Caki2 (cell line): ENCODE data around the gene SOAT1. TPM values are rescaled to one million over a fixed set of nuclear protein-coding genes. Genes with fewer than 3 reads are reported as not detected.
"Not testable (repeated sequence)": the region's sequence is repeated elsewhere in the genome, so short reads cannot be mapped to it uniquely, and the experiment has no call there.

Experiments
- DNase-seq: peaks from one replicate; pipeline ENCODE4 v3.0.0-alpha.2; 2015; ENCODE audit warnings: low read depth
- in situ Hi-C: cut with HindIII; loops from 2 replicates; pipeline ENCODE4 v1.10.0; 2016; ENCODE audit warnings: low sequenced_read_pairs, low pct_unique_long_range_greater_than_20kb, mixed read lengths
- total RNA-seq: library from RNA; depleted of rRNA; stranded (reverse); fragments of >200 nt; shearing (Covaris generic); gene quantifications from 2 replicates; pipeline ENCODE4 v1.2.3, GENCODE V29; 2014; ENCODE audit warnings: low replicate concordance; rRNA removed

SOAT1 gene
- total RNA-seq, 1 experiment from 2014 or later = 16.2 TPM

GRCh38 chr1:179399399-179399798 lies 105.8 kb downstream of the SOAT1 start:
- in situ Hi-C loops, DNase-seq: not testable (repeated sequence)

Other genes starting within 250 kb of the SOAT1 start
- gene TOR3A, start 211.7 kb upstream of the SOAT1 start, total RNA-seq = 65.8 and 98.5 TPM in 2 replicates
- gene ABL2, start 64.1 kb upstream of the SOAT1 start, total RNA-seq = 7.1 and 9.4 TPM in 2 replicates
- gene AXDND1, start 72.2 kb downstream of the SOAT1 start, total RNA-seq = 2.0 TPM in 1 of 2 replicates, not detected in the other